Measurements from ENCODE around the gene PITPNM2.

DNA sequence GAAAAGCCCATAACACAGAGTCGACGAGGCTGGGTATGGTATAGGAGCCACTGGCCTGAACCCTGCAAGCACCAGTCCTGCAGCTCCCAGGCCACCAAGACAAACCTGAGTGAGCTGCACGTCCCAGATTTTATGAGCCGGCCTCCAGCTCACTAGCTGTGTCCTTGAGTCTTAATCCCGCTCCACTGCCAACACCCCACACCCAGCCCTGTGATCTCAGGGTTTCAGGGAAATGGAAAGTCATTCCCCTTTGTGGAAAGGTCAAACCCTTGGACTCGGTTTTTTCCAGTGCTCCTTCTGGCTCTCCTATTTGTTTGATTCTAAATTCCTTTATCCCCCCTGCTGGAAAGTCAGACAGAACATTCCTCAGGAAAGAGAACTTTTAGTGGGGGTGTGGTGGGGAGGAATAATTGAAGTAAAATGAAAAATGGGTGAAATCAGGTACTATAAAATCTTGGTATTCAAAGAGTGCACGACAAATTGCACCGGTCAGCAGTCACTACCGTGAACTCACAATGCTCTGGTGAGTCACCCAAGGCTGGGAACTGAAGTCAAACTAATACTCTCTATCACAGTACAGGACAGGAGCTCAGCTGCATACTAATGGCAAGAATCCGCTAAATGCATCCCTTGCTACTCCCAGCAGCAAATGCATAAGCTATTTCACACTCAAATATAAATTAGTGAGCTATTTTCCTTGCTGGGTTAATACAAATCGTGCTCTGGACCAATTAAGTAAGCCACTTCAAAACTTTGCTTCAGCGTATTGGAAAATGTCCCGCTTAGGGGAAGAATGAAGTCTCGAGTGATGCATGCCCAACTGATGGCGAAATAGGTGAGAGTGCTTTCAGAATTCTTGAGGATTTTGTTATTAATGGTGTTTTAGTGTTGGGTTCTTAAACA, 9.0 kb downstream of the PITPNM2 start:
- TF ChIP-seq, protein P1, sequence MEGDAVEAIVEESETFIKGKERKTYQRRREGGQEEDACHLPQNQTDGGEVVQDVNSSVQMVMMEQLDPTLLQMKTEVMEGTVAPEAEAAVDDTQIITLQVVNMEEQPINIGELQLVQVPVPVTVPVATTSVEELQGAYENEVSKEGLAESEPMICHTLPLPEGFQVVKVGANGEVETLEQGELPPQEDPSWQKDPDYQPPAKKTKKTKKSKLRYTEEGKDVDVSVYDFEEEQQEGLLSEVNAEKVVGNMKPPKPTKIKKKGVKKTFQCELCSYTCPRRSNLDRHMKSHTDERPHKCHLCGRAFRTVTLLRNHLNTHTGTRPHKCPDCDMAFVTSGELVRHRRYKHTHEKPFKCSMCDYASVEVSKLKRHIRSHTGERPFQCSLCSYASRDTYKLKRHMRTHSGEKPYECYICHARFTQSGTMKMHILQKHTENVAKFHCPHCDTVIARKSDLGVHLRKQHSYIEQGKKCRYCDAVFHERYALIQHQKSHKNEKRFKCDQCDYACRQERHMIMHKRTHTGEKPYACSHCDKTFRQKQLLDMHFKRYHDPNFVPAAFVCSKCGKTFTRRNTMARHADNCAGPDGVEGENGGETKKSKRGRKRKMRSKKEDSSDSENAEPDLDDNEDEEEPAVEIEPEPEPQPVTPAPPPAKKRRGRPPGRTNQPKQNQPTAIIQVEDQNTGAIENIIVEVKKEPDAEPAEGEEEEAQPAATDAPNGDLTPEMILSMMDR (IDR thresholded peaks at IDR 0.05), result no peak
- no peak for TF ChIP-seq POLR2A (IDR thresholded peaks at IDR 0.05)
